Heart right ventricle (tissue), 16 donors: ENCODE results near the gene ELK3. TPM values are rescaled to one million over a fixed set of nuclear protein-coding genes. Genes with fewer than 3 reads are reported as not detected.
A peak's percentile ranks its signal among the peaks of the same experiment; 100 is the strongest.

Experiments used
- ATAC-seq, 8 donors: fragments of 200-7000 bp; cut with Tn5 transposase; one replicate each; pipeline ENCODE4 v1.9.1; 2020; ENCODE audit warnings: mild to moderate bottlenecking in 8 of 8, moderate library complexity in 8 of 8, moderate number of reproducible peaks in 1 of 8
- DNase-seq, 2 donors: peaks; one replicate each; pipeline ENCODE4 v3.0.0-alpha.2; 2020
- H3K27ac ChIP-seq, 10 donors: fragments of 200-600 bp; sonication (generic) in 2 of 10; one replicate each; pipeline versions ENCODE4 v1.5.0 to v1.8.0; 2020 to 2022; ENCODE audit warnings: mild to moderate bottlenecking in 3 of 10
- H3K27me3 ChIP-seq, 7 donors: fragments of 200-600 bp; one replicate each; pipeline ENCODE4 v1.8.0; 2021 to 2022; ENCODE audit warnings: mild to moderate bottlenecking in 2 of 7
- H3K36me3 ChIP-seq, 9 donors: fragments of 200-600 bp; sonication (generic) in 1 of 9; one replicate each; pipeline versions ENCODE4 v1.5.0 to v1.8.0; 2020 to 2022; ENCODE audit warnings: mild to moderate bottlenecking in 2 of 9
- H3K4me1 ChIP-seq, 9 donors: fragments of 200-600 bp; sonication (generic) in 1 of 9; one replicate each; pipeline versions ENCODE4 v1.5.0 to v1.8.0; 2020 to 2022; ENCODE audit warnings: mild to moderate bottlenecking in 4 of 9
- H3K4me3 ChIP-seq, 10 donors: fragments of 200-600 bp; sonication (generic) in 2 of 10; one replicate each; pipeline versions ENCODE4 v1.5.0 to v1.8.0; 2020 to 2022; ENCODE audit warnings: mild to moderate bottlenecking in 7 of 10, moderate library complexity in 2 of 10
- H3K9me3 ChIP-seq, 11 donors: fragments of 200-600 bp in 10 of 11; sonication (generic) in 2 of 11; one replicate each; pipeline versions ENCODE4 v1.5.0 to v1.8.0; 2013 to 2022; ENCODE audit warnings: mild to moderate bottlenecking in 2 of 11, control low read depth in 1 of 11, moderate library complexity in 1 of 11
- CTCF ChIP-seq, 9 donors: fragments of 200-600 bp; sonication (generic) in 2 of 9; IDR thresholded peaks; one replicate each; pipeline versions ENCODE4 v1.5.0 to v1.8.0; 2021 to 2022; ENCODE audit warnings: antibody characterized with exemption in 9 of 9, mild to moderate bottlenecking in 5 of 9, moderate library complexity in 1 of 9
- WGBS, 2 donors: extraction: QIAGEN DNeasy Blood & Tissue Kit; methylation state at CpG; one replicate each; pipeline ENCODE4 v1.1.7; 2013; ENCODE audit warnings: inconsistent platforms in 1 of 2; 5-methylcytosine and 5-hydroxymethylcytosine counted together
- intact Hi-C, 10 donors: fragments of 100-400 bp; cut with DNase I; formaldehyde crosslinking; loops; one replicate each; pipeline versions ENCODE4 v1.11.1 to v1.14.2; 2022
- polyA plus RNA-seq, 2 donors: library from polyadenylated mRNA; stranded (reverse); fragments of 200-250 nt; gene quantifications; one replicate each; pipeline ENCODE4 v1.2.3, GENCODE V29; 2013
- total RNA-seq, 10 donors: library from RNA; stranded (reverse); fragmentation: NEBNext Ultra II Directional in 3 of 10; extraction: Animal tissue kit (Norgen Biotek cat#: 25700) in 3 of 10; gene quantifications; one replicate each; pipeline versions ENCODE4 v1.2.1 to v1.2.4, GENCODE V29; 2021 to 2023
- donor health status: Arrhythmogenic right ventricular cardiomyopathy.
- donor health status: ischemic (EF 13 %, LVEDD 7.1; RV severe dilation, severe dysfunction).
- donor health status: healthy with polysubstance abuse.
- donor health status: DM: no; HTN: yes; CAD: no.
- donor health status: DM: no; HTN: no; CAD: no.
- donor health status: ischemic (EF 25% LVEDD 6.9; RV normal size, moderate dysfunction).
- donor health status: ischemic (EF 25% LVEDD 5.7; RV mildly dilated, moderate dysfunction).
- donor health status: healthy.
- donor health status: DM: yes; HTN: yes; CAD: no.
- donor health status: Ischemic cardiomyopathy.
- donor health status: ischemic (EF 35%, LVEDD 5.7; RV mildly dilated, moderate dysfunction).
- donor health status: nonischemic (EF 11% LVEDD 7.7; RV severe dilation, severe dysfunction).
- donor health status: DM: yes; HTN: yes; CAD: no.
- donor health status: PGD.
- donor health status: ischemic (EF 29% LVEDD 5.4; RV normal size, mild dysfunction).
- donor health status: nonischemic (EF 23%, LVEDD 6.1; RV moderate dilation, normal function).

Gene ELK3
- total and polyA plus RNA-seq, 12 donors = 6.6 to 33.0 (median 21.4) TPM

DNA sequence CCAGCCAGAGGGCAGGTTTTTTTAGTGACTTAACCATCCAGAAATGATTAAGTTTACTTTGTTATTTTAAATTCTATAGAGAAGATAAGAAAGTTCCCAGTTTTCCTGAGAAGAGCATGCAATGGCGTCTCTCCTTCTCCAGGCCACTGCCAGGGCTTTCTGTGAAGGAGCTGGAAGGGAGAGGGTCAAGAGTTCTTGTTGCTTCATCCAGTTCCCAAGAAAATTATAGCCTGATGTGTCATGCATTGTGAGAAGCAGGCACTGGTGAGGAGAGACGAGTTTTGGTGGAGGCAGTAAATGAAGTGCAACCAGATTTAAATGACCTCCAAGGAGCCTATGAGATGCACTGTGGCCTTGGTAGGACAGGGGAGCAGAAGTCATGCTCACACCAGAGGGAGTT lies 14.2 kb downstream of the ELK3 start:
- Histone ChIP-seq H3K27ac (peak overlapping the region in 9 of 10 donors; percentile 49 to 82 (median 74)), H3K4me3 (peak overlapping the region in 4 of 10 donors; percentile 8 to 21 (median 14)), H3K9me3 (no peaks in the 10 kb centered on the region), H3K27me3 (no peaks in the 10 kb centered on the region), H3K4me1 (peaks cover 0 to 99% (median 85%) of the 10 kb centered on the region in 9 donors), H3K36me3 (peaks cover 0 to 4% (median 0%) of the 10 kb centered on the region in 9 donors)
- TF ChIP-seq CTCF (IDR thresholded peaks at IDR 0.05) = no peak
- ATAC-seq = peak in 3 of 8 donors; percentile 3 to 16 (median 13)
- WGBS, 2 donors = 52 to 64% methylated on average over 2 of the region's 2 CpGs
- intact Hi-C loops = loop anchor here in 2 of 10 donors (5.0 to 10.0 kb wide), 2 partner anchors 41 to 296 kb away; no protein-coding TSS in a partner anchor
- DNase-seq = no peak

GRCh38 chr12:96208801-96209549 lies 14.8 kb downstream of the ELK3 start:
- H3K36me3 ChIP-seq = peaks cover 0 to 9% (median 0%) of the 10 kb centered on the region in 9 donors
- peak in 6 of 9 donors; percentile 8 to 51 (median 34) for TF ChIP-seq CTCF (IDR thresholded peaks at IDR 0.05)
- no peaks in the 10 kb centered on the region for H3K9me3 ChIP-seq
- peak overlapping the region in 9 of 10 donors; percentile 53 to 82 (median 76) for H3K27ac ChIP-seq
- DNase-seq = no peak
- H3K27me3 ChIP-seq = no peaks in the 10 kb centered on the region
- intact Hi-C loops = loop anchor here in 2 of 10 donors (5.0 to 10.0 kb wide), 2 partner anchors 42 to 296 kb away; no protein-coding TSS in a partner anchor
- peak; percentile 63 to 82 (median 75) for ATAC-seq
- 49 to 59% methylated on average over 10 of the region's 10 CpGs for WGBS, 2 donors
- H3K4me3 ChIP-seq = peak overlapping the region in 4 of 10 donors; percentile 8 to 21 (median 14)
- peaks cover 0 to 100% (median 90%) of the 10 kb centered on the region in 9 donors for H3K4me1 ChIP-seq

DNA sequence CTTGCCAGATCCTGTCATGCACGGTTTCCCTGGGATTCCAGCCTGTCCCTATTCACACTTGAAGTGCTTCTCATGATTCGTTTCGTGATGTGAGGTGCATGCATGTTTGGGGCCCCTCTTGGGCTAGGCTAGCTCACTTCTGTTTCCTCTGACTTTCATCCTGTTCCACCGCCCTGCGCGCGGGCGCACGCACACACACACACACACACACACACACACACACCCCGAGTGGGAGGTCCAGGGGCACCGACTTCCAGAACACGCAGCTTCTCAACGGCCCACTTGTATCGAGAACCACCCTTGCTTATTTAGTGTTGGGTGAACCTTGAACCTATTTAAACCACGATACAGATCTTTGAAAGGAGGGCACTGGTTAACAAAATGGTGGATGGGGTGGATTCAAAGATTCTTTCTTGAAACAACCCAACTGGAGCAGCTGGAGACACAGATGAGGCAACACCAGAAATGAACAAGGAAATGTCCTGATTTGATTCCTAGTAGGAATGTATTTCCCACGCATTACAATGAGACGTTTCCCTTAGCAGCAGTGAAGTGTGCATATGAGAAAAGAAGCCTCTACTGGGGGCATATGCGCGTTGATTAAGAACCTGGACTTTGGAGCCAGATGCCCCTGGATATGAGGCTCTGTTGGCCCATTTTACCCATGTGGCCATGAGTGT lies 16.3 kb downstream of the ELK3 start:
- no peaks in the 10 kb centered on the region for H3K9me3 ChIP-seq
- no peaks in the 10 kb centered on the region for H3K27me3 ChIP-seq
- ATAC-seq (peak in 5 of 8 donors; percentile 2 to 27 (median 20)), DNase-seq (no peak)
- TF ChIP-seq CTCF (IDR thresholded peaks at IDR 0.05) = no peak
- intact Hi-C loops = loop anchor here in 5 of 10 donors (5.0 to 10.0 kb wide), 6 partner anchors 133 to 307 kb away; no protein-coding TSS in a partner anchor
- 59 to 60% methylated on average over 19 of the region's 19 CpGs for WGBS, 2 donors
- peak overlapping the region in 1 of 10 donors; percentile 11 for H3K4me3 ChIP-seq
- peaks cover 0 to 100% (median 96%) of the 10 kb centered on the region in 9 donors for H3K4me1 ChIP-seq
- H3K27ac ChIP-seq = peak overlapping the region in 9 of 10 donors; percentile 53 to 82 (median 76)
- peaks cover 0 to 18% (median 0%) of the 10 kb centered on the region in 9 donors for H3K36me3 ChIP-seq

GRCh38 chr12:96211988-96212387 lies 17.8 kb downstream of the ELK3 start:
- H3K27me3 ChIP-seq = no peaks in the 10 kb centered on the region
- no peak for DNase-seq
- H3K4me3 ChIP-seq = peak overlapping the region in 3 of 10 donors; percentile 2 to 24 (median 13)
- intact Hi-C loops = loop anchor here in 7 of 10 donors (2.0 to 10.0 kb wide), 8 partner anchors 15 to 305 kb away; no protein-coding TSS in a partner anchor
- ATAC-seq = peak in 3 of 8 donors; percentile 13 to 46 (median 46)
- H3K4me1 ChIP-seq = peaks cover 0 to 100% (median 96%) of the 10 kb centered on the region in 9 donors
- H3K36me3 ChIP-seq = peaks cover 0 to 32% (median 0%) of the 10 kb centered on the region in 9 donors
- no peak for TF ChIP-seq CTCF (IDR thresholded peaks at IDR 0.05)
- H3K27ac ChIP-seq = peak overlapping the region in 9 of 10 donors; percentile 41 to 82 (median 71)
- no peaks in the 10 kb centered on the region for H3K9me3 ChIP-seq
- 47 to 58% methylated on average over 3 of the region's 3 CpGs for WGBS, 2 donors
